Mammary epithelial cell (primary cell): ENCODE results near the gene VAV3.

Source experiments
- EZH2 ChIP-seq: IDR thresholded peaks from 2 replicates; pipeline ENCODE4 v1.6.1; 2012; ENCODE audit warnings: low read length, inconsistent platforms, borderline replicate concordance
- TF ChIP-seq, protein P1 (sequence below), 2 donors: IDR thresholded peaks in 1 of 2; conservative IDR thresholded peaks in 1 of 2; 2 replicates each; pipeline ENCODE4 v1.5.1; 2011 to 2012; ENCODE audit warnings: inconsistent platforms in 2 of 2, low read length in 2 of 2, mild to moderate bottlenecking in 2 of 2, control low read depth in 1 of 2, low read depth in 1 of 2; ENCODE audit not compliant: insufficient read depth in 1 of 2; ENCODE audit errors: extremely low read depth in 1 of 2

DNA sequence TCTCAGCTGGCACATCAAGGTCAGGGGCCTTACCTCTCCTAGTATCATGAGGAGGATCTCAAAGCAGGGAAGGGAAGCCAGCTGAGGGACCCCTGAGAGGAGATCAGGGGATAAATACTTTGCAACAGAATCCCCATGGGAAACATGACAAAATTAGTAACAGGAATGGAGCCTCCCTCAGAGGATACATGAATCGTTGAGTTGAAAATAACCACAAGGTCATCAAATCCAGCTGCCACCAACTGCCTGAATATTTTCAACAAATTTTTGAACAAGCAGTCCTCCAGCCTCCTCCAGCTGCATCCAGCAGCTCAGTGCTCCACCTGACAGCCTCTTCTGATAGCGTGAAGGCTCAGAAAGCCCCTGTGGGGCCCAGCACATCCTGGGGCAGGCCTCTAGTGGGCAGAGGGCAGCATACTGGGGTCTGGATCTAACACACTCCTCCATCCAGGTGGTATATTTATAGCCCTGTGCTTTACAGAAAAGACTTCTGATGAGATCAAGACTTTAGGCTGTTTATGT lies 419.9 kb downstream of the VAV3 start:
- TF ChIP-seq, protein P1, sequence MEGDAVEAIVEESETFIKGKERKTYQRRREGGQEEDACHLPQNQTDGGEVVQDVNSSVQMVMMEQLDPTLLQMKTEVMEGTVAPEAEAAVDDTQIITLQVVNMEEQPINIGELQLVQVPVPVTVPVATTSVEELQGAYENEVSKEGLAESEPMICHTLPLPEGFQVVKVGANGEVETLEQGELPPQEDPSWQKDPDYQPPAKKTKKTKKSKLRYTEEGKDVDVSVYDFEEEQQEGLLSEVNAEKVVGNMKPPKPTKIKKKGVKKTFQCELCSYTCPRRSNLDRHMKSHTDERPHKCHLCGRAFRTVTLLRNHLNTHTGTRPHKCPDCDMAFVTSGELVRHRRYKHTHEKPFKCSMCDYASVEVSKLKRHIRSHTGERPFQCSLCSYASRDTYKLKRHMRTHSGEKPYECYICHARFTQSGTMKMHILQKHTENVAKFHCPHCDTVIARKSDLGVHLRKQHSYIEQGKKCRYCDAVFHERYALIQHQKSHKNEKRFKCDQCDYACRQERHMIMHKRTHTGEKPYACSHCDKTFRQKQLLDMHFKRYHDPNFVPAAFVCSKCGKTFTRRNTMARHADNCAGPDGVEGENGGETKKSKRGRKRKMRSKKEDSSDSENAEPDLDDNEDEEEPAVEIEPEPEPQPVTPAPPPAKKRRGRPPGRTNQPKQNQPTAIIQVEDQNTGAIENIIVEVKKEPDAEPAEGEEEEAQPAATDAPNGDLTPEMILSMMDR (conservative IDR thresholded peaks at IDR 0.05 in 1 of 2, IDR thresholded peaks at IDR 0.05 in 1 of 2; ENCODE audit: extremely low read depth in 1 of 2, insufficient read depth in 1 of 2, low read depth in 1 of 2, low read length in 2 of 2) = no peak
- no peak for TF ChIP-seq EZH2
